ENCODE results near the gene MEMO1. TPM values are rescaled to one million over a fixed set of nuclear protein-coding genes. Genes with fewer than 3 reads are reported as not detected.

Gene MEMO1
- total RNA-seq, 1 donor from 2014 or later = 52.7 TPM

- no peak for TF ChIP-seq CTCF (IDR thresholded peaks at IDR 0.05; ENCODE audit: unreplicated experiment)
- Mint-ChIP-seq H3K36me3 (no peaks in the 10 kb centered on the region), H3K27ac (no peak overlapping the region), H3K9me3 (no peaks in the 10 kb centered on the region), H3K4me1 (peaks cover 4% of the 10 kb centered on the region), H3K27me3 (ENCODE audit: low read depth) (no peaks in the 10 kb centered on the region), H3K4me3 (no peak overlapping the region)
- DNase-seq (ENCODE audit: low spot score in 2 of 2, unreplicated experiment in 2 of 2) = no peak
These were observed 67.1 kb downstream of the MEMO1 start for GRCh38 chr2:31943636-31944225.

GRCh38 chr2:31940920-31941319 is 69.9 kb downstream of the MEMO1 start:
- Mint-ChIP-seq H3K4me3 (no peak overlapping the region), H3K27me3 (ENCODE audit: low read depth) (no peaks in the 10 kb centered on the region), H3K4me1 (peaks cover 7% of the 10 kb centered on the region), H3K27ac (no peak overlapping the region), H3K36me3 (no peaks in the 10 kb centered on the region), H3K9me3 (no peaks in the 10 kb centered on the region)
- no peak for TF ChIP-seq CTCF (IDR thresholded peaks at IDR 0.05; ENCODE audit: unreplicated experiment)
- DNase-seq (ENCODE audit: low spot score in 2 of 2, unreplicated experiment in 2 of 2) = no peak

GRCh38 chr2:31937741-31938140 is 73.1 kb downstream of the MEMO1 start:
- no peaks in the 10 kb centered on the region for H3K27me3 Mint-ChIP-seq (ENCODE audit: low read depth)
- TF ChIP-seq CTCF (IDR thresholded peaks at IDR 0.05; ENCODE audit: unreplicated experiment) = no peak
- H3K9me3 Mint-ChIP-seq = no peaks in the 10 kb centered on the region
- no peak overlapping the region for H3K4me3 Mint-ChIP-seq
- peaks cover 3% of the 10 kb centered on the region for H3K4me1 Mint-ChIP-seq
- peak overlapping the region; percentile 41 for H3K27ac Mint-ChIP-seq
- DNase-seq (ENCODE audit: low spot score in 2 of 2, unreplicated experiment in 2 of 2) = no peak
- H3K36me3 Mint-ChIP-seq = peaks cover 1% of the 10 kb centered on the region

GRCh38 chr2:31935370-31935769 is 75.4 kb downstream of the MEMO1 start:
- TF ChIP-seq CTCF (IDR thresholded peaks at IDR 0.05; ENCODE audit: unreplicated experiment) = no peak
- Mint-ChIP-seq H3K27ac (no peak overlapping the region), H3K36me3 (peaks cover 6% of the 10 kb centered on the region), H3K9me3 (peaks cover under 1% of the 10 kb centered on the region), H3K4me3 (no peak overlapping the region), H3K4me1 (peaks cover 3% of the 10 kb centered on the region), H3K27me3 (ENCODE audit: low read depth) (no peaks in the 10 kb centered on the region)
- DNase-seq (ENCODE audit: low spot score in 2 of 2, unreplicated experiment in 2 of 2) = no peak

GRCh38 chr2:31933066-31933465 is 77.7 kb downstream of the MEMO1 start:
- Mint-ChIP-seq H3K9me3 (peaks cover 4% of the 10 kb centered on the region), H3K27ac (no peak overlapping the region), H3K4me3 (no peak overlapping the region), H3K4me1 (peaks cover 5% of the 10 kb centered on the region), H3K27me3 (ENCODE audit: low read depth) (no peaks in the 10 kb centered on the region), H3K36me3 (peaks cover 8% of the 10 kb centered on the region)
- no peak for TF ChIP-seq CTCF (IDR thresholded peaks at IDR 0.05; ENCODE audit: unreplicated experiment)
- no peak for DNase-seq (ENCODE audit: low spot score in 2 of 2, unreplicated experiment in 2 of 2)

- no peak for DNase-seq (ENCODE audit: low spot score in 2 of 2, unreplicated experiment in 2 of 2)
- Mint-ChIP-seq H3K4me1 (peaks cover 2% of the 10 kb centered on the region), H3K36me3 (peaks cover 8% of the 10 kb centered on the region), H3K4me3 (no peak overlapping the region), H3K27ac (no peak overlapping the region), H3K27me3 (ENCODE audit: low read depth) (no peaks in the 10 kb centered on the region), H3K9me3 (peaks cover 4% of the 10 kb centered on the region)
- no peak for TF ChIP-seq CTCF (IDR thresholded peaks at IDR 0.05; ENCODE audit: unreplicated experiment)
These were observed 78.2 kb downstream of the MEMO1 start for GRCh38 chr2:31932589-31932988.
